LNCaP clone FGC (cell line): ENCODE results near the gene LYPD3.

Experiments used
- DNase-seq: peaks from one replicate; pipeline ENCODE4 v3.0.0-alpha.2; 2011; ENCODE audit warnings: low read depth
- H3K4me3 ChIP-seq: 2 replicates; pipeline ENCODE4 v1.5.1; 2011; ENCODE audit warnings: mild to moderate bottlenecking, low read depth, low read length, control low read depth
- CTCF ChIP-seq: IDR thresholded peaks from 2 replicates; pipeline ENCODE4 v1.5.1; 2012; ENCODE audit warnings: mild to moderate bottlenecking; ENCODE audit not compliant: control insufficient read depth, insufficient read depth; ENCODE audit errors: extremely low read depth

The LYPD3 gene

GRCh38 chr19:43496960-43497359 lies 31.6 kb upstream of the LYPD3 start:
- no peak overlapping the region for H3K4me3 ChIP-seq
- no peak for DNase-seq
- TF ChIP-seq CTCF = no peak

- TF ChIP-seq CTCF = no peak
- no peak for DNase-seq
- no peak overlapping the region for H3K4me3 ChIP-seq
Measured at GRCh38 chr19:43495082-43495481, 29.7 kb upstream of the LYPD3 start.

- no peak for TF ChIP-seq CTCF
- H3K4me3 ChIP-seq = no peak overlapping the region
- no peak for DNase-seq
Measured at GRCh38 chr19:43490759-43491158, 25.4 kb upstream of the LYPD3 start.

- no peak for TF ChIP-seq CTCF
- no peak for DNase-seq
- H3K4me3 ChIP-seq = no peak overlapping the region
Measured at GRCh38 chr19:43489979-43490599, 24.7 kb upstream of the LYPD3 start.

- DNase-seq = no peak
- TF ChIP-seq CTCF = no peak
- no peak overlapping the region for H3K4me3 ChIP-seq
Measured at GRCh38 chr19:43489310-43489709, 23.9 kb upstream of the LYPD3 start.

GRCh38 chr19:43488179-43488578 lies 22.8 kb upstream of the LYPD3 start:
- no peak for DNase-seq
- no peak overlapping the region for H3K4me3 ChIP-seq
- no peak for TF ChIP-seq CTCF

GRCh38 chr19:43486412-43486811 lies 21.0 kb upstream of the LYPD3 start:
- TF ChIP-seq CTCF = no peak
- no peak for DNase-seq
- no peak overlapping the region for H3K4me3 ChIP-seq
